Gastroesophageal sphincter (tissue), 3 donors: ENCODE measurements around the gene BIRC7.

Experiments
- CTCF ChIP-seq, 4 experiments: fragments of 200-600 bp in 2 of 4; fragments of 450-650 bp in 2 of 4; sonication (generic) in 1 of 4; IDR thresholded peaks; one replicate each; pipeline ENCODE4 v1.5.1; 2017 to 2019; ENCODE audit warnings: antibody characterized with exemption in 4 of 4, mild to moderate bottlenecking in 2 of 4, moderate library complexity in 2 of 4
- EP300 ChIP-seq: sonication (generic); formaldehyde crosslinking; IDR thresholded peaks from one replicate; pipeline ENCODE4 v1.6.1; 2017; ENCODE audit warnings: antibody characterized with exemption, mild to moderate bottlenecking
- POLR2A ChIP-seq, 2 donors: fragments of 450-650 bp; IDR thresholded peaks; one replicate each; pipeline ENCODE4 v1.6.1; 2017; ENCODE audit warnings: antibody characterized with exemption in 2 of 2, mild to moderate bottlenecking in 2 of 2, moderate library complexity in 1 of 2
- POLR2AphosphoS5 ChIP-seq: sonication (generic); formaldehyde crosslinking; IDR thresholded peaks from one replicate; pipeline ENCODE4 v1.6.1; 2017; ENCODE audit warnings: antibody characterized with exemption

GRCh38 chr20:63284981-63285524, 49.3 kb downstream of the BIRC7 start:
- TF ChIP-seq CTCF (IDR thresholded peaks at IDR 0.05), result no peak
- TF ChIP-seq POLR2A (IDR thresholded peaks at IDR 0.05), result no peak
- TF ChIP-seq POLR2AphosphoS5, result no peak
- no peak for TF ChIP-seq EP300
